GM19193 (cell line): ENCODE data around the gene TBL3.
A peak's percentile ranks its signal among the peaks of the same experiment; 100 is the strongest.

Experiments used
- POLR2A ChIP-seq: IDR thresholded peaks from 4 replicates; pipeline ENCODE4 v1.6.1; 2011; ENCODE audit not compliant: insufficient read depth, insufficient read length; ENCODE audit errors: extremely low read depth

Gene TBL3

GRCh38 chr16:1941162-1942046 is 30.4 kb upstream of the TBL3 start:
- TF ChIP-seq POLR2A: no peak

- no peak for TF ChIP-seq POLR2A
Measured at GRCh38 chr16:1942047-1942809, 29.6 kb upstream of the TBL3 start.

GRCh38 chr16:1942810-1943726 is 28.8 kb upstream of the TBL3 start, which contains the start of gene MSRB1:
Gene MSRB1, minus strand, starts transcription at chr16:1943199. Its CDS starts 43 bp downstream, at chr16:1943156.
- peak; percentile 85 for TF ChIP-seq POLR2A

GRCh38 chr16:1944612-1945199 is 27.1 kb upstream of the TBL3 start:
- no peak for TF ChIP-seq POLR2A

- no peak for TF ChIP-seq POLR2A
Measured at GRCh38 chr16:1945559-1946391, 26.1 kb upstream of the TBL3 start.

GRCh38 chr16:1946495-1947368 is 25.1 kb upstream of the TBL3 start:
- TF ChIP-seq POLR2A: no peak

GRCh38 chr16:1947369-1947670 is 24.5 kb upstream of the TBL3 start:
- no peak for TF ChIP-seq POLR2A

GRCh38 chr16:1949507-1949906 is 22.3 kb upstream of the TBL3 start:
- TF ChIP-seq POLR2A: no peak

GRCh38 chr16:1950047-1950446 is 21.8 kb upstream of the TBL3 start:
- TF ChIP-seq POLR2A: no peak

GRCh38 chr16:1950559-1950958 is 21.3 kb upstream of the TBL3 start:
- TF ChIP-seq POLR2A: no peak

- no peak for TF ChIP-seq POLR2A
Measured at GRCh38 chr16:1953734-1954133, 18.1 kb upstream of the TBL3 start.

GRCh38 chr16:1958715-1959268 is 13.1 kb upstream of the TBL3 start:
- TF ChIP-seq POLR2A: no peak
